H1 (cell line): Measurements from ENCODE around the gene MYPOP. TPM values are rescaled to one million over a fixed set of nuclear protein-coding genes. Genes with fewer than 3 reads are reported as not detected.

Experiments used
- CTCF ChIA-PET: fragments of 300-600 bp; sonication (Branson Sonifier 250); formaldehyde crosslinking; loops from one replicate; lab custom pipeline; 2021; ENCODE audit not compliant: partially characterized antibody; lab: Charles Lee
- POLR2A ChIA-PET: fragments of 300-600 bp; sonication (Branson Sonifier 250); formaldehyde crosslinking; loops from one replicate; lab custom pipeline; 2021; ENCODE audit warnings: inconsistent platforms; ENCODE audit not compliant: partially characterized antibody; lab: Charles Lee
- DNase-seq, 2 experiments: peaks; one replicate each; pipeline versions ENCODE4 v3.0.0 to v3.0.0-alpha.2; 2010 to 2022; ENCODE audit warnings: low spot score in 2 of 2, low read depth in 1 of 2, mixed read lengths in 1 of 2
- FAIRE-seq: peaks from 2 replicates; lab custom pipeline; 2011; peaks lifted over from hg19 to GRCh38; lab: Jason Lieb, UNC
- H2AFZ ChIP-seq: 2 replicates; pipeline ENCODE4 v1.8.1; 2012; ENCODE audit warnings: low read length, inconsistent platforms
- H2AK5ac ChIP-seq: 2 replicates; pipeline ENCODE4 v1.6.1; 2013; ENCODE audit warnings: low read depth, low read length
- H2BK120ac ChIP-seq: replicated peaks from 2 replicates; pipeline ENCODE3; 2013; ENCODE audit warnings: low read depth, low read length, inconsistent platforms
- H2BK12ac ChIP-seq: 2 replicates; pipeline ENCODE4 v1.6.1; 2013; ENCODE audit warnings: low read depth, low read length
- H2BK15ac ChIP-seq: 2 replicates; pipeline ENCODE4 v1.6.1; 2013; ENCODE audit warnings: low read length
- H2BK20ac ChIP-seq: 2 replicates; pipeline ENCODE4 v1.6.1; 2013; ENCODE audit warnings: low read length
- H2BK5ac ChIP-seq: 2 replicates; pipeline ENCODE4 v1.6.1; 2013; ENCODE audit warnings: low read depth, low read length
- H3K14ac ChIP-seq: 2 replicates; pipeline ENCODE4 v1.6.1; 2013; ENCODE audit warnings: inconsistent platforms; ENCODE audit not compliant: insufficient read length
- H3K18ac ChIP-seq: 2 replicates; pipeline ENCODE4 v1.6.1; 2013; ENCODE audit warnings: low read length; ENCODE audit errors: extremely low read depth
- H3K23ac ChIP-seq: 2 replicates; pipeline ENCODE4 v1.6.1; 2013; ENCODE audit warnings: inconsistent platforms; ENCODE audit not compliant: insufficient read length
- H3K23me2 ChIP-seq: 2 replicates; pipeline ENCODE4 v1.6.1; 2013; ENCODE audit warnings: low read depth, low read length
- H3K27ac ChIP-seq: 2 replicates; pipeline ENCODE4 v1.6.1; 2011; ENCODE audit warnings: low read depth, low read length, inconsistent platforms
- H3K27me3 ChIP-seq, 4 experiments: replicated peaks in 1 of 4; 1 replicate in 1 of 4; 2 replicates in 3 of 4; pipeline versions ENCODE4 v1.6.1 to v1.8.1; 2011 to 2013; ENCODE audit warnings: low read length in 3 of 4, mild to moderate bottlenecking in 3 of 4, inconsistent platforms in 2 of 4, mixed read lengths in 2 of 4, moderate library complexity in 1 of 4; ENCODE audit not compliant: control insufficient read depth in 3 of 4, insufficient read depth in 3 of 4; ENCODE audit errors: extremely low read depth in 1 of 4
- H3K36me3 ChIP-seq, 4 experiments: 2 replicates each; pipeline versions ENCODE4 v1.6.1 to v1.8.1; 2011 to 2013; ENCODE audit warnings: mild to moderate bottlenecking in 4 of 4, low read length in 3 of 4, moderate library complexity in 2 of 4, control low read depth in 1 of 4, inconsistent platforms in 1 of 4; ENCODE audit not compliant: insufficient read depth in 4 of 4, control insufficient read depth in 2 of 4
- H3K4ac ChIP-seq: replicated peaks from 2 replicates; pipeline ENCODE3; 2013; ENCODE audit warnings: low read length, low read depth, mixed read lengths, inconsistent platforms; ENCODE audit not compliant: insufficient read length
- H3K4me1 ChIP-seq, 4 experiments: replicated peaks in 1 of 4; 1 replicate in 1 of 4; 2 replicates in 3 of 4; pipeline versions ENCODE4 v1.6.1 to v1.8.1; 2011 to 2013; ENCODE audit warnings: low read length in 3 of 4, inconsistent platforms in 2 of 4, mixed read lengths in 1 of 4; ENCODE audit not compliant: insufficient read depth in 4 of 4, control insufficient read depth in 3 of 4
- H3K4me2 ChIP-seq, 2 experiments: 2 replicates each; pipeline versions ENCODE4 v1.6.1 to v1.8.1; 2011 to 2013; ENCODE audit warnings: low read depth in 2 of 2, low read length in 2 of 2, control low read depth in 1 of 2, inconsistent platforms in 1 of 2, mild to moderate bottlenecking in 1 of 2; ENCODE audit not compliant: insufficient read depth in 1 of 2
- H3K4me3 ChIP-seq, 4 experiments: fragments of 200-600, 300-600 bp in 1 of 4; sonication (generic), shearing (Covaris generic), sonication (Bioruptor Twin) in 1 of 4; 2 replicates each; pipeline versions ENCODE4 v1.5.1 to v1.8.1; 2011 to 2016; ENCODE audit warnings: low read length in 4 of 4, low read depth in 3 of 4, control low read depth in 2 of 4, inconsistent platforms in 2 of 4, mild to moderate bottlenecking in 2 of 4, mixed read lengths in 1 of 4, moderate library complexity in 1 of 4; ENCODE audit not compliant: insufficient read depth in 2 of 4; ENCODE audit errors: extremely low read depth in 1 of 4
- H3K56ac ChIP-seq: replicated peaks from 2 replicates; pipeline ENCODE3; 2013; ENCODE audit warnings: low read depth, mild to moderate bottlenecking, mixed read lengths, low read length, inconsistent platforms; ENCODE audit not compliant: insufficient read length
- H3K79me1 ChIP-seq: 2 replicates; pipeline ENCODE4 v1.6.1; 2013; ENCODE audit warnings: low read depth, low read length, control low read depth
- H3K79me2 ChIP-seq, 2 experiments: 2 replicates each; pipeline versions ENCODE4 v1.6.1 to v1.8.1; 2012 to 2013; ENCODE audit warnings: low read length in 2 of 2, mild to moderate bottlenecking in 2 of 2, inconsistent platforms in 1 of 2; ENCODE audit not compliant: insufficient read depth in 2 of 2, control insufficient read depth in 1 of 2
- H3K9ac ChIP-seq, 4 experiments: replicated peaks in 1 of 4; 1 replicate in 1 of 4; 2 replicates in 3 of 4; pipeline versions ENCODE4 v1.6.1 to v1.8.1; 2011 to 2013; ENCODE audit warnings: low read depth in 3 of 4, low read length in 3 of 4, control low read depth in 2 of 4, mild to moderate bottlenecking in 2 of 4, moderate library complexity in 2 of 4, inconsistent platforms in 1 of 4; ENCODE audit errors: extremely low read depth in 1 of 4
- H3K9me3 ChIP-seq, 2 experiments: 2 replicates each; pipeline versions ENCODE4 v1.6.1 to v1.8.1; 2012 to 2013; ENCODE audit warnings: mild to moderate bottlenecking in 2 of 2, moderate library complexity in 2 of 2, control low read depth in 1 of 2, inconsistent platforms in 1 of 2, low read depth in 1 of 2, low read length in 1 of 2, mixed read lengths in 1 of 2; ENCODE audit not compliant: insufficient read depth in 2 of 2
- H4K20me1 ChIP-seq, 2 experiments: replicated peaks in 1 of 2; 2 replicates each; pipeline versions ENCODE3 to v1.8.1; 2011 to 2013; ENCODE audit warnings: inconsistent platforms in 2 of 2, low read length in 2 of 2, mild to moderate bottlenecking in 1 of 2; ENCODE audit not compliant: insufficient read depth in 2 of 2, control insufficient read depth in 1 of 2
- H4K5ac ChIP-seq: 2 replicates; pipeline ENCODE4 v1.6.1; 2013; ENCODE audit warnings: low read length, low read depth, mixed read lengths, inconsistent platforms; ENCODE audit not compliant: insufficient read length
- H4K8ac ChIP-seq: 2 replicates; pipeline ENCODE4 v1.8.0; 2013; ENCODE audit warnings: mild to moderate bottlenecking, moderate library complexity, low read length, inconsistent platforms; ENCODE audit not compliant: insufficient read depth; ENCODE audit errors: extremely low read depth
- H4K91ac ChIP-seq: replicated peaks from 2 replicates; pipeline ENCODE3; 2013; ENCODE audit warnings: low read length, mixed read lengths, inconsistent platforms; ENCODE audit not compliant: insufficient read length
- CBX8 ChIP-seq: fragments of 300-800, 300-1000 bp; sonication (generic); IDR thresholded peaks from 2 replicates; pipeline ENCODE4 v1.7.1; 2016; ENCODE audit warnings: low read depth, low read length, borderline replicate concordance
- EP300 ChIP-seq, 2 experiments: IDR thresholded peaks; 1 replicate in 1 of 2; 2 replicates in 1 of 2; pipeline ENCODE4 v1.6.1; 2011 to 2012; ENCODE audit warnings: low read depth in 2 of 2, low read length in 2 of 2, mild to moderate bottlenecking in 2 of 2, borderline replicate concordance in 1 of 2, inconsistent platforms in 1 of 2, moderate library complexity in 1 of 2
- HDAC2 ChIP-seq, 2 experiments: fragments of 300-600 bp in 1 of 2; sonication (generic) in 1 of 2; IDR thresholded peaks; 2 replicates each; pipeline ENCODE4 v1.6.1; 2011 to 2012; ENCODE audit warnings: low read depth in 2 of 2, low read length in 2 of 2, mild to moderate bottlenecking in 2 of 2, moderate library complexity in 2 of 2, borderline replicate concordance in 1 of 2, inconsistent platforms in 1 of 2
- JUND ChIP-seq: IDR thresholded peaks from 2 replicates; pipeline ENCODE4 v1.6.1; 2011; ENCODE audit warnings: mild to moderate bottlenecking, improper control_type of control experiment, low read length
- PHF8 ChIP-seq: fragments of 200-600 bp; sonication (generic); conservative IDR thresholded peaks from 2 replicates; pipeline ENCODE4 v1.7.1; 2012; ENCODE audit warnings: low read depth, mild to moderate bottlenecking, inconsistent platforms, low read length, moderate library complexity
- RFX5 ChIP-seq: IDR thresholded peaks from 2 replicates; pipeline ENCODE4 v1.6.1; 2011; ENCODE audit warnings: low read depth, low read length, improper control_type of control experiment, borderline replicate concordance
- SP1 ChIP-seq: IDR thresholded peaks from 2 replicates; pipeline ENCODE4 v1.6.1; 2011; ENCODE audit warnings: low read depth, low read length
- SUZ12 ChIP-seq: fragments of 200-600 bp; sonication (generic); IDR thresholded peaks from 2 replicates; pipeline ENCODE4 v1.6.1; 2012; ENCODE audit warnings: mild to moderate bottlenecking, inconsistent platforms, low read length, moderate library complexity, mixed read lengths
- TAF7 ChIP-seq: optimal IDR thresholded peaks from 2 replicates; pipeline ENCODE3; 2011; ENCODE audit warnings: low read depth, mild to moderate bottlenecking, inconsistent platforms, low read length, moderate library complexity, borderline replicate concordance
- TEAD4 ChIP-seq: IDR thresholded peaks from 2 replicates; pipeline ENCODE4 v1.6.1; 2012; ENCODE audit warnings: low read depth, low read length, inconsistent platforms, mixed read lengths
- WGBS, 2 experiments: shearing (Covaris generic) in 1 of 2; methylation state at CpG; one replicate each; pipeline versions ENCODE4 v1.1.6 to v1.1.7; 2013 to 2015; ENCODE audit warnings: low lambda C conversion rate in 2 of 2, mixed read lengths in 2 of 2, inconsistent platforms in 1 of 2, low coverage in 1 of 2, missing lambda C conversion rate in 1 of 2; ENCODE audit not compliant: insufficient replicate concordance in 2 of 2, insufficient coverage in 1 of 2, insufficient read length in 1 of 2; ENCODE audit errors: extremely low coverage in 1 of 2, missing lambda C conversion rate in 1 of 2; 5-methylcytosine and 5-hydroxymethylcytosine counted together
- polyA plus RNA-seq, 7 experiments: library from polyadenylated mRNA; depleted of rRNA in 3 of 7; stranded (reverse) in 5 of 7; unstranded in 2 of 7; fragments of >200 nt in 5 of 7; fragments of 200-250 nt in 2 of 7; gene quantifications; 1 replicate in 5 of 7; 2 replicates in 1 of 7; 4 replicates in 1 of 7; pipeline versions ENCODE4 v1.2.1 to v1.2.3, GENCODE V29; 2011 to 2013; ENCODE audit warnings: missing spikeins in 2 of 7, mixed read lengths in 2 of 7
- total RNA-seq: library from RNA; stranded (reverse); fragmentation: NEBNext Ultra II Directional; extraction: Animal tissue kit (Norgen Biotek cat#: 25700); gene quantifications from 2 replicates; pipeline ENCODE4 v1.2.1, GENCODE V29; 2021

The MYPOP gene
- total and polyA plus RNA-seq, 2 of the 8 experiments (the other 6 are each of a cell fraction or from before 2014, with no cell fraction given), result 3.2 to 11.1 TPM

DNA sequence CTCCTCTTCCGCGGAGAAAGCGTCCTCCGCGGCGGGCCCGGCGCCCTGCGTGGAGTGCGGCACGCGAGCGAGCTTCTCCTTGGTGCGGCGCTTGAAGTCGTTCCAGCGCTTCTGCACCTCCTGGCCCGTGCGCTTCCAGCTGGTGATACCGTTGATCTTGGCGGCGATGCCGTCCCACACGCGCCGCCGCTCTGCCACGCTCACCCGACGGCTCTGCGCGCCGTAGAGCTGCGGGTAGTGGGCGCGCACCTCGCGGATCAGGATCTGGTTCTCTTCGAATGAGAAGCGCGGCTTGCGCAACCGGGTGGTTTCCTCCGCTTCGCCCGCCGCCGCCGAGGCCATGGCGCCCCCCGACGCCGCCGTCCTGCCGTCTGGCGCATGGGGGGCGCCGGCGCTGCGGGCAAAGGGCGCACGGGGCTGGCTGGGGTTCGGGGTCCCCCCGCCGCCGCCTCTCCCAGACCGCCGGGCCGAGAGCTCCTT is 941 bp downstream of the MYPOP start:
- ChIA-PET CTCF (interaction anchor here (0.7 to 3.2 kb wide), 8 partner anchors 9 to 107 kb away, joined by 3 to 11 read pairs (median 6); no protein-coding TSS in a partner anchor), POLR2A (interaction anchor here (0.7 to 3.4 kb wide), 8 partner anchors 9 to 84 kb away, joined by 3 to 21 read pairs (median 4); partner anchors contain the start of gene IRF2BP1)
- H3K27ac ChIP-seq, result no peak overlapping the region
- DNase-seq (no peak), FAIRE-seq (no peak)
- peaks cover 0 to 2% (median under 1%) of the 10 kb centered on the region in 4 experiments; a peak in 3 of 7 replicates for H3K4me1 ChIP-seq
- H3K4me3 ChIP-seq, result peak overlapping the region; percentile 58 to 74 (median 66)
- H2BK20ac ChIP-seq, result no peak overlapping the region
- no peak overlapping the region for H2AFZ ChIP-seq
- H4K20me1 ChIP-seq, result peaks cover 2 to 10% of the 10 kb centered on the region in 2 experiments
- peak overlapping the region; percentile 83 to 95 for H3K4me2 ChIP-seq
- no peak overlapping the region for H2BK15ac ChIP-seq
- H4K91ac ChIP-seq, result peak overlapping the region; percentile 96
- H3K79me1 ChIP-seq, result peaks cover 3% of the 10 kb centered on the region; the same call in 1 of the 2 replicates
- 0% methylated on average over 40 of the region's 69 CpGs; no CpG with 5 or more reads in 1 of the 2 experiments for WGBS, 2 experiments
- peaks cover 0 to 8% (median 2%) of the 10 kb centered on the region in 4 experiments; a peak in 3 of 8 replicates for H3K36me3 ChIP-seq
- peaks cover 22% of the 10 kb centered on the region; the same call in 1 of the 2 replicates for H3K23me2 ChIP-seq
- H2BK120ac ChIP-seq, result no peak overlapping the region
- H3K4ac ChIP-seq, result no peak overlapping the region
- no peak overlapping the region for H3K14ac ChIP-seq
- H3K79me2 ChIP-seq, result no peaks in the 10 kb centered on the region
- no peak overlapping the region for H2BK5ac ChIP-seq
- H4K5ac ChIP-seq, result no peak overlapping the region
- peak overlapping the region; percentile 89; the same call in 1 of the 2 replicates for H4K8ac ChIP-seq
- no peak overlapping the region for H3K23ac ChIP-seq
- H2BK12ac ChIP-seq, result 0 out of 2 replicates have a peak overlapping the region, but pooled peaks have one; percentile 68
- H3K56ac ChIP-seq, result peak overlapping the region; percentile 30
- H2AK5ac ChIP-seq, result no peak overlapping the region
- H3K18ac ChIP-seq, result no peak overlapping the region; the same call in 1 of the 2 replicates
- no peaks in the 10 kb centered on the region for H3K9me3 ChIP-seq
- H3K27me3 ChIP-seq, result peaks cover 0 to 16% (median 11%) of the 10 kb centered on the region in 4 experiments; a peak in 6 of 7 replicates
- H3K9ac ChIP-seq, result 0 out of 7 replicates have a peak overlapping the region, but pooled peaks of 1 of the 4 experiments have one; percentile 29
- TF ChIP-seq EP300 (IDR thresholded peaks at IDR 0.05; ENCODE audit: borderline replicate concordance in 1 of 2, low read depth in 2 of 2, low read length in 2 of 2) (no peak), HDAC2 (IDR thresholded peaks at IDR 0.05; ENCODE audit: borderline replicate concordance in 1 of 2, low read depth in 2 of 2, low read length in 2 of 2) (no peak), SP1 (no peak), TAF7 (no peak), RFX5 (no peak), PHF8 (no peak), CBX8 (no peak), TEAD4 (no peak), JUND (no peak), SUZ12 (peak; percentile 51; the same call in 1 of the 2 replicates)
